Measurements from ENCODE around the gene TMEM201.

Gene TMEM201

DNA sequence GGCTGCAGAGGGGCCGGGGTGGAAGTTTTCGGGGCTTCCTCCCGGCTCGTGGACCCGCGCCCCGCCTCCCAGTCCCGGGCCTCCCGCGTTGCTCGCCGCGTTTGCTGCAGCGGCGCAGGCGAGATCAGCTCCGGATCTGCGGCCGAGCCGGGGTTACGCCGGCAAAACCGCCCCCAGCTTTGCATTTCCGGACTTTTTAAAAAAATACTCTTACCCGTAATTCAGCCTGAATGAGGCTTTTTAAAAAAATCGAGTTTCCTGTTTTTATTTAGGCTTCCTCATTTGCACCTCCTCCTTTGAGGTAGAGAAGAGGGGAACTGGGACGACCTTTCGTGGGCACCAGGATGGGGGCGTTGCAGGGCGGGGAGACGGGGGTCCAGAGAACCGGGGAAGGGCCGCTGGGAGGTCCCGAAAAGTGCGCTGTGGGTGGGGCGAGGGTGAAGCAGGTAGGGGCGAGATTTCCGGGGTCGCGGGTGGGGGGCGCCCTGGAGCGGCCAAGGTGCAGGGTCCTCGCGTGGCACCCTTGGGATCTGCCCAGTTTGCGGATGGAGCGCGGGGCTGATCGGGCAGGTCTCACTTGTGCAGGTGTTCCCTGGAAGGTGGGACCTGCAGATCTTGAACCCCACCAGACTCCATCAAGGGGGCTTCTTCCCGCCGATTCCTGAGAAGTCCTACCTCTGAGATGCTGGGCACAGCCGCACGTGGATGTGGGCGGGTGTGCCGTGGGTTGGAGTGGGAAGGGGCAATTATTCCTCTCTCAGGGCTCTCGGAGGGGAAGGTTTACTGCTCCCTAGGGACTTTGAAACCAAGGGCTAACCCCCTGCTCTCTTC, 63.9 kb downstream of the TMEM201 start:
- no peaks in the 10 kb centered on the region for H3K36me3 ChIP-seq (ENCODE audit: low read depth)
- DNase-seq (ENCODE audit: low spot score) (no peak), ATAC-seq (ENCODE audit: low read depth) (peak; percentile 35)
- H3K9me3 ChIP-seq (ENCODE audit: severe bottlenecking), result no peaks in the 10 kb centered on the region
- no peak overlapping the region for H3K27ac ChIP-seq (ENCODE audit: poor library complexity, severe bottlenecking)
- peak overlapping the region; percentile 48 for H3K4me3 ChIP-seq (ENCODE audit: severe bottlenecking)
- no peak for TF ChIP-seq CTCF (IDR thresholded peaks at IDR 0.05; ENCODE audit: poor library complexity, severe bottlenecking)
- H3K4me1 ChIP-seq (ENCODE audit: insufficient read depth, poor library complexity, severe bottlenecking), result peaks cover 2% of the 10 kb centered on the region
- H3K27me3 ChIP-seq (ENCODE audit: insufficient read depth, poor library complexity, severe bottlenecking), result no peaks in the 10 kb centered on the region

- ATAC-seq (ENCODE audit: low read depth) (no peak), DNase-seq (ENCODE audit: low spot score) (no peak)
- Histone ChIP-seq H3K4me3 (ENCODE audit: severe bottlenecking) (no peak overlapping the region), H3K36me3 (ENCODE audit: low read depth) (no peaks in the 10 kb centered on the region), H3K27ac (ENCODE audit: poor library complexity, severe bottlenecking) (no peak overlapping the region), H3K27me3 (ENCODE audit: insufficient read depth, poor library complexity, severe bottlenecking) (no peaks in the 10 kb centered on the region), H3K9me3 (ENCODE audit: severe bottlenecking) (no peaks in the 10 kb centered on the region), H3K4me1 (ENCODE audit: insufficient read depth, poor library complexity, severe bottlenecking) (peaks cover 2% of the 10 kb centered on the region)
- no peak for TF ChIP-seq CTCF (IDR thresholded peaks at IDR 0.05; ENCODE audit: poor library complexity, severe bottlenecking)
These were observed 64.4 kb downstream of the TMEM201 start for GRCh38 chr1:9653210-9653490.

DNA sequence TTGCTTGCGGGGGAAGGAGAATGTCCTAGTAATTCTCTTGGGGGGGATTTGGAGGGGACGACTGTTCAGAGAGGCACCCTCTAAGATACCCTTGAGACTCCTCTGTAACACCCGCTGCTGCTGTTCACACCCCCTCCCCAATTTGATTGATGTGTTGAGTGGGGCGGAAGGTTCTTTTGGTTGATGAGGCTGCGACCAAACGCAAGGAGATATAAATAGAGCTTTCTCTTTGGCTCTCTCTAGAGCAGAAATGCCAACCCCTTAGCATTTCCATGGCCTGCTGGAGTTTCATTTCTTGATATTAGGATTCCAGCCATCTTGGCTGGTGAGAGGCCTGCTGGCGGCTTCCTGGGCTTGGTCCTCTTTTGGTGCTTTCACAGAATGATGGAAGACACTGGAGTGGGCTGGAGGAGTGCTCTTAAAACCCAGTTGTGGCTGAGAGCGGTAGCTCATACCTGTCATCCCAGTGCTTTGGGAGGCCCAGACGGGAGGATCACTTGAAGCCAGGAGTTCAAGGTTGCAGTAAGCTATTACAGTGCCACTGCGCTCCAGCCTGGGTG, 64.9 kb downstream of the TMEM201 start:
- no peak for TF ChIP-seq CTCF (IDR thresholded peaks at IDR 0.05; ENCODE audit: poor library complexity, severe bottlenecking)
- H3K27ac ChIP-seq (ENCODE audit: poor library complexity, severe bottlenecking), result no peak overlapping the region
- no peak overlapping the region for H3K4me3 ChIP-seq (ENCODE audit: severe bottlenecking)
- no peak for DNase-seq (ENCODE audit: low spot score)
- no peak for ATAC-seq (ENCODE audit: low read depth)
- H3K36me3 ChIP-seq (ENCODE audit: low read depth), result no peaks in the 10 kb centered on the region
- H3K27me3 ChIP-seq (ENCODE audit: insufficient read depth, poor library complexity, severe bottlenecking), result no peaks in the 10 kb centered on the region
- H3K9me3 ChIP-seq (ENCODE audit: severe bottlenecking), result no peaks in the 10 kb centered on the region
- peaks cover 2% of the 10 kb centered on the region for H3K4me1 ChIP-seq (ENCODE audit: insufficient read depth, poor library complexity, severe bottlenecking)

DNA sequence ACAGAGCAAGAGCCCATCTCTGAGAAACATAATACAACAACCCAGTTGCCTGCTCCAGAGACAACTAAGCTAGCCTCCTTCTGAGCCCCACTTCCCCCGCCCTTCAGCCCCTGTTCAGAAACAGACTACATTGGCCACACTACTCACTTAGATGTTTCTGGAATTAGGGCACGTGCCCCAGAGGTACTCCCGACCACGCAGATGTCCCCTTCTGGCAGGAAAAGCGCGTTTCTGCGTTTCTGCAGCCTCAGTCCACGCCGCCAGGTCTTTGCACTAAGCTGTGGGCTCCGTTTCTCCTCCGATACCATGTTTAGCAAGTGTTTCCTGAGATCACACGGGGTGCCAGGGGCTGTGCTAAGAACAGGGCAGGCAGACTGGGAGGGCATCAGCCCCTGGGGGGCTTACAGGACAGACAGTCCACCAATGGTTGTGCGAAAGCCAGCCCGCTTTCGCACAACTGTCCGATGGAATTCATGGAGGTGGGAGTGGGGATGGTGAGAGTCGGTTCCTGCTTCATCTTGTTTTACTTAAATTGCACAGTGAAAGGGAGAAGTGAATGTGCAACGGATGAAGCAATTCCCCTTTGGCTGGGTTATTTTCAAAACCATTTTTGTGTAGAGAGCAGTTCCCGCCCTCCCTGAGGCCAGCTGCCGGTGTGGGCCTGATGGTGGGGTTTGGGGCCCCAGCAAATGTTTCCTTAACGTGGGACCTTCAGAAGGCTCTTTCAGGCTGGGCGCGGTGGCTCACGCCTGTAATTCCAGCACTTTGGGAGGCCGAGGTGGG, 65.5 kb downstream of the TMEM201 start:
- H3K27me3 ChIP-seq (ENCODE audit: insufficient read depth, poor library complexity, severe bottlenecking), result no peaks in the 10 kb centered on the region
- TF ChIP-seq CTCF (IDR thresholded peaks at IDR 0.05; ENCODE audit: poor library complexity, severe bottlenecking), result no peak
- H3K4me3 ChIP-seq (ENCODE audit: severe bottlenecking), result no peak overlapping the region
- ATAC-seq (ENCODE audit: low read depth) (no peak), DNase-seq (ENCODE audit: low spot score) (no peak)
- H3K9me3 ChIP-seq (ENCODE audit: severe bottlenecking), result no peaks in the 10 kb centered on the region
- H3K4me1 ChIP-seq (ENCODE audit: insufficient read depth, poor library complexity, severe bottlenecking), result peaks cover 7% of the 10 kb centered on the region
- H3K27ac ChIP-seq (ENCODE audit: poor library complexity, severe bottlenecking), result no peak overlapping the region
- no peaks in the 10 kb centered on the region for H3K36me3 ChIP-seq (ENCODE audit: low read depth)

All from RWPE2 (cell line).